Tibial artery (tissue), 4 donors: ENCODE results near the gene FKBP10.
"Not testable (repeated sequence)": the region's sequence is repeated elsewhere in the genome, so short reads cannot be mapped to it uniquely, and the experiment has no call there.

Experiments used
- DNase-seq, 2 donors: peaks; one replicate each; pipeline ENCODE4 v3.0.0-alpha.2; 2019
- H3K27ac ChIP-seq, 2 donors: fragments of 200-600 bp; sonication (generic) in 1 of 2; 1 replicate in 1 of 2; 2 replicates in 1 of 2; pipeline ENCODE4 v1.5.1; 2018 to 2019; ENCODE audit warnings: mild to moderate bottlenecking in 1 of 2
- H3K27me3 ChIP-seq, 2 donors: fragments of 200-600 bp; sonication (generic) in 1 of 2; one replicate each; pipeline versions ENCODE4 v1.5.1 to v1.6.0; 2016 to 2019
- H3K36me3 ChIP-seq, 3 donors: fragments of 200-600 bp; sonication (generic) in 2 of 3; one replicate each; pipeline ENCODE4 v1.5.1; 2016 to 2019; ENCODE audit warnings: mild to moderate bottlenecking in 2 of 3
- H3K4me1 ChIP-seq, 4 donors: fragments of 200-600 bp; sonication (generic) in 2 of 4; 1 replicate in 3 of 4; 2 replicates in 1 of 4; pipeline ENCODE4 v1.5.1; 2016 to 2019
- H3K4me3 ChIP-seq, 2 donors: fragments of 200-600 bp; sonication (generic) in 1 of 2; 1 replicate in 1 of 2; 2 replicates in 1 of 2; pipeline ENCODE4 v1.5.1; 2018 to 2019; ENCODE audit warnings: mild to moderate bottlenecking in 2 of 2
- H3K9me3 ChIP-seq, 3 donors: fragments of 200-600 bp; sonication (generic) in 1 of 3; one replicate each; pipeline ENCODE4 v1.5.1; 2016 to 2019
- CTCF ChIP-seq, 2 experiments: fragments of 200-600 bp in 1 of 2; fragments of 450-650 bp in 1 of 2; IDR thresholded peaks; one replicate each; pipeline ENCODE4 v1.5.1; 2017 to 2019; ENCODE audit warnings: antibody characterized with exemption in 2 of 2, mild to moderate bottlenecking in 1 of 2, moderate library complexity in 1 of 2
- intact Hi-C: fragments of 100-400 bp; cut with DNase I; formaldehyde crosslinking; loops from one replicate; pipeline ENCODE4 v1.15.0; 2023; ENCODE audit warnings: low total_unique reads

Gene FKBP10

GRCh38 chr17:41835800-41836549 is 23.2 kb downstream of the FKBP10 start, which contains the start of gene NT5C3B:
TSS of gene NT5C3B (minus strand) at chr17:41836232. CDS start at chr17:41836193, 39 bp downstream.
- Histone ChIP-seq H3K4me1 (peaks cover 0 to 18% (median 15%) of the 10 kb centered on the region in 4 donors), H3K27ac (peak within 1 kb of the TSS; percentile 89 to 92), H3K36me3 (peaks cover 9 to 27% (median 20%) of the 10 kb centered on the region in 3 donors), H3K4me3 (peak within 1 kb of the TSS; percentile 81 to 83), H3K9me3 (no peaks in the 10 kb centered on the region), H3K27me3 (no peaks in the 10 kb centered on the region)
- peak; percentile 38 to 78 for DNase-seq
- intact Hi-C loops: loop anchor here (2.0 kb wide), 1 partner anchor 23 kb away; the partner anchor contains the start of gene FKBP10
- TF ChIP-seq CTCF (IDR thresholded peaks at IDR 0.05): no peak

GRCh38 chr17:41836550-41837196 is 23.9 kb downstream of the FKBP10 start:
- no peak for TF ChIP-seq CTCF (IDR thresholded peaks at IDR 0.05)
- Histone ChIP-seq H3K9me3 (no peaks in the 10 kb centered on the region), H3K4me1 (peaks cover 0 to 18% (median 15%) of the 10 kb centered on the region in 4 donors), H3K27ac (peak overlapping the region; percentile 89 to 92), H3K4me3 (peak overlapping the region; percentile 81 to 83), H3K27me3 (no peaks in the 10 kb centered on the region), H3K36me3 (peaks cover 3 to 20% (median 13%) of the 10 kb centered on the region in 3 donors)
- intact Hi-C loops: loop anchor here (2.0 kb wide), 1 partner anchor 24 kb away; the partner anchor contains the start of gene FKBP10
- DNase-seq: no peak

- TF ChIP-seq CTCF (IDR thresholded peaks at IDR 0.05): no peak
- peaks cover 0 to 8% (median 0%) of the 10 kb centered on the region in 3 donors for H3K36me3 ChIP-seq
- H3K9me3 ChIP-seq: no peaks in the 10 kb centered on the region
- peaks cover 0 to 18% (median 15%) of the 10 kb centered on the region in 4 donors for H3K4me1 ChIP-seq
- H3K27ac ChIP-seq: peak within 1 kb of the TSS; percentile 89 to 92
- H3K4me3 ChIP-seq: peak within 1 kb of the TSS; percentile 81 to 83
- no peaks in the 10 kb centered on the region for H3K27me3 ChIP-seq
- DNase-seq: no peak
- intact Hi-C loops: loop anchor here (2.0 kb wide), 1 partner anchor 25 kb away; the partner anchor contains the start of gene FKBP10
Observed at GRCh38 chr17:41837761-41838538, 25.1 kb downstream of the FKBP10 start, which contains the start of gene KLHL10. TSS of gene KLHL10 (plus strand) at chr17:41837825. CDS start at chr17:41837933, 108 bp downstream.

GRCh38 chr17:41839448-41839847 is 26.6 kb downstream of the FKBP10 start:
- H3K9me3 ChIP-seq, H3K27me3 ChIP-seq, intact Hi-C loops, H3K4me3 ChIP-seq, DNase-seq, H3K36me3 ChIP-seq, H3K27ac ChIP-seq: not testable (repeated sequence)
- H3K4me1 ChIP-seq: peaks cover 0 to 17% (median 15%) of the 10 kb centered on the region in 4 donors

- DNase-seq, H3K9me3 ChIP-seq, H3K4me3 ChIP-seq, intact Hi-C loops, H3K36me3 ChIP-seq, H3K4me1 ChIP-seq, H3K27me3 ChIP-seq, H3K27ac ChIP-seq: not testable (repeated sequence)
Observed at GRCh38 chr17:41840781-41841180, 28.0 kb downstream of the FKBP10 start.

- Histone ChIP-seq H3K27ac (no peak overlapping the region), H3K4me1 (peaks cover 0 to 22% (median 10%) of the 10 kb centered on the region in 4 donors), H3K36me3 (no peaks in the 10 kb centered on the region), H3K9me3 (no peaks in the 10 kb centered on the region), H3K4me3 (no peak overlapping the region), H3K27me3 (no peaks in the 10 kb centered on the region)
- intact Hi-C loops: no loop called here
- no peak for TF ChIP-seq CTCF (IDR thresholded peaks at IDR 0.05)
- DNase-seq: no peak
Observed at GRCh38 chr17:41844971-41845370, 32.2 kb downstream of the FKBP10 start.
